Mammary epithelial cell (primary cell): Measurements from ENCODE around the gene HERC3.

Experiments used
- EZH2 ChIP-seq: IDR thresholded peaks from 2 replicates; pipeline ENCODE4 v1.6.1; 2012; ENCODE audit warnings: low read length, inconsistent platforms, borderline replicate concordance
- TF ChIP-seq, protein P1 (sequence below), 2 donors: IDR thresholded peaks in 1 of 2; conservative IDR thresholded peaks in 1 of 2; 2 replicates each; pipeline ENCODE4 v1.5.1; 2011 to 2012; ENCODE audit warnings: inconsistent platforms in 2 of 2, low read length in 2 of 2, mild to moderate bottlenecking in 2 of 2, control low read depth in 1 of 2, low read depth in 1 of 2; ENCODE audit not compliant: insufficient read depth in 1 of 2; ENCODE audit errors: extremely low read depth in 1 of 2

GRCh38 chr4:88582493-88582892, 9.8 kb upstream of the HERC3 start:
- TF ChIP-seq, protein P1, sequence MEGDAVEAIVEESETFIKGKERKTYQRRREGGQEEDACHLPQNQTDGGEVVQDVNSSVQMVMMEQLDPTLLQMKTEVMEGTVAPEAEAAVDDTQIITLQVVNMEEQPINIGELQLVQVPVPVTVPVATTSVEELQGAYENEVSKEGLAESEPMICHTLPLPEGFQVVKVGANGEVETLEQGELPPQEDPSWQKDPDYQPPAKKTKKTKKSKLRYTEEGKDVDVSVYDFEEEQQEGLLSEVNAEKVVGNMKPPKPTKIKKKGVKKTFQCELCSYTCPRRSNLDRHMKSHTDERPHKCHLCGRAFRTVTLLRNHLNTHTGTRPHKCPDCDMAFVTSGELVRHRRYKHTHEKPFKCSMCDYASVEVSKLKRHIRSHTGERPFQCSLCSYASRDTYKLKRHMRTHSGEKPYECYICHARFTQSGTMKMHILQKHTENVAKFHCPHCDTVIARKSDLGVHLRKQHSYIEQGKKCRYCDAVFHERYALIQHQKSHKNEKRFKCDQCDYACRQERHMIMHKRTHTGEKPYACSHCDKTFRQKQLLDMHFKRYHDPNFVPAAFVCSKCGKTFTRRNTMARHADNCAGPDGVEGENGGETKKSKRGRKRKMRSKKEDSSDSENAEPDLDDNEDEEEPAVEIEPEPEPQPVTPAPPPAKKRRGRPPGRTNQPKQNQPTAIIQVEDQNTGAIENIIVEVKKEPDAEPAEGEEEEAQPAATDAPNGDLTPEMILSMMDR (conservative IDR thresholded peaks at IDR 0.05 in 1 of 2, IDR thresholded peaks at IDR 0.05 in 1 of 2; ENCODE audit: extremely low read depth in 1 of 2, insufficient read depth in 1 of 2, low read depth in 1 of 2, low read length in 2 of 2), result no peak
- no peak for TF ChIP-seq EZH2
